Keratinocyte (primary cell): Measurements from ENCODE around the gene SS18L1. TPM values are rescaled to one million over a fixed set of nuclear protein-coding genes. Genes with fewer than 3 reads are reported as not detected.

Source experiments
- DNase-seq: peaks from one replicate; pipeline ENCODE4 v3.0.0-alpha.2; 2011; ENCODE audit warnings: low read depth, missing footprints, low spot score
- FAIRE-seq: peaks from 2 replicates; lab custom pipeline; 2011; peaks lifted over from hg19 to GRCh38; lab: Jason Lieb, UNC
- H2AFZ ChIP-seq: 2 replicates; pipeline ENCODE4 v1.6.0; 2012; ENCODE audit warnings: low read length, control low read depth, inconsistent platforms; ENCODE audit not compliant: control insufficient read depth
- H3K27ac ChIP-seq: 2 replicates; pipeline ENCODE4 v1.5.1; 2011; ENCODE audit warnings: low read length; ENCODE audit not compliant: control insufficient read depth, insufficient read depth
- H3K27me3 ChIP-seq: 3 replicates; pipeline ENCODE4 v1.6.0; 2011; ENCODE audit warnings: low read length; ENCODE audit not compliant: control insufficient read depth, insufficient read depth; ENCODE audit errors: extremely low read depth
- H3K36me3 ChIP-seq, 2 experiments: 2 replicates in 1 of 2; 3 replicates in 1 of 2; pipeline ENCODE4 v1.5.1; 2011; ENCODE audit warnings: low read length in 2 of 2, mild to moderate bottlenecking in 1 of 2; ENCODE audit not compliant: control insufficient read depth in 2 of 2, insufficient read depth in 2 of 2; ENCODE audit errors: extremely low read depth in 1 of 2
- H3K4me1 ChIP-seq: 3 replicates; pipeline ENCODE4 v1.5.1; 2011; ENCODE audit warnings: low read length; ENCODE audit not compliant: control insufficient read depth, insufficient read depth; ENCODE audit errors: extremely low read depth
- H3K4me2 ChIP-seq: 3 replicates; pipeline ENCODE4 v1.6.0; 2011; ENCODE audit warnings: low read depth, low read length; ENCODE audit not compliant: control insufficient read depth, insufficient read depth; ENCODE audit errors: extremely low read depth
- H3K4me3 ChIP-seq, 3 experiments: fragments of 200-600 bp in 1 of 3; sonication (generic) in 1 of 3; 2 replicates in 2 of 3; 3 replicates in 1 of 3; pipeline ENCODE4 v1.5.1; 2011 to 2016; ENCODE audit warnings: low read length in 3 of 3, mild to moderate bottlenecking in 3 of 3, control low read depth in 2 of 3, inconsistent platforms in 1 of 3, low read depth in 1 of 3, mixed read lengths in 1 of 3, mixed run types in 1 of 3, moderate library complexity in 1 of 3; ENCODE audit not compliant: control insufficient read depth in 2 of 3, insufficient read depth in 2 of 3; ENCODE audit errors: extremely low read depth in 1 of 3
- H3K79me2 ChIP-seq: 2 replicates; pipeline ENCODE4 v1.6.0; 2012; ENCODE audit warnings: low read length; ENCODE audit not compliant: control insufficient read depth, insufficient read depth
- H3K9ac ChIP-seq: 3 replicates; pipeline ENCODE4 v1.6.0; 2011; ENCODE audit warnings: low read length; ENCODE audit not compliant: control insufficient read depth, insufficient read depth; ENCODE audit errors: extremely low read depth
- H3K9me1 ChIP-seq: 3 replicates; pipeline ENCODE4 v1.6.0; 2011; ENCODE audit warnings: low read length; ENCODE audit not compliant: control insufficient read depth, insufficient read depth; ENCODE audit errors: extremely low read depth
- H3K9me3 ChIP-seq: 2 replicates; pipeline ENCODE4 v1.5.1; 2012; ENCODE audit warnings: low read depth, low read length; ENCODE audit not compliant: control insufficient read depth
- H4K20me1 ChIP-seq: 3 replicates; pipeline ENCODE4 v1.6.0; 2011; ENCODE audit warnings: low read length; ENCODE audit not compliant: control insufficient read depth, insufficient read depth; ENCODE audit errors: extremely low read depth
- EZH2 ChIP-seq: IDR thresholded peaks from one replicate; pipeline ENCODE4 v1.6.1; 2012; ENCODE audit warnings: inconsistent platforms, mild to moderate bottlenecking, low read length, moderate library complexity
- dilution Hi-C: fragments of 300-500 bp; cut with MboI; formaldehyde crosslinking; loops from one replicate; pipeline ENCODE4 v1.7.0; 2020; ENCODE audit warnings: low sequenced_read_pairs; ENCODE audit not compliant: extremely low pct_ligation_motif_present
- polyA plus RNA-seq, 5 experiments: library from polyadenylated mRNA; depleted of rRNA in 3 of 5; stranded (reverse) in 3 of 5; stranded (forward) in 1 of 5; unstranded in 1 of 5; fragments of >200 nt; gene quantifications; 1 replicate in 1 of 5; 2 replicates in 3 of 5; 3 replicates in 1 of 5; pipeline versions ENCODE4 v1.2.1 to v1.2.3, GENCODE V29; 2011 to 2012; ENCODE audit warnings: missing spikeins in 2 of 5, low read depth in 1 of 5, low replicate concordance in 1 of 5
- TF ChIP-seq, protein P1 (sequence below), 3 experiments: IDR thresholded peaks in 1 of 3; conservative IDR thresholded peaks in 1 of 3; optimal IDR thresholded peaks in 1 of 3; 2 replicates in 2 of 3; 3 replicates in 1 of 3; pipeline versions ENCODE3 to v1.5.1; 2011; ENCODE audit warnings: low read length in 3 of 3, mild to moderate bottlenecking in 3 of 3, moderate library complexity in 2 of 3, control low read depth in 1 of 3, inconsistent platforms in 1 of 3; ENCODE audit not compliant: insufficient read depth in 2 of 3; ENCODE audit errors: extremely low read depth in 1 of 3

SS18L1 gene
- polyA plus RNA-seq, 1 donor (not counting 4 experiments of a cell fraction or from before 2014, with no cell fraction given): 9.4 TPM

DNA sequence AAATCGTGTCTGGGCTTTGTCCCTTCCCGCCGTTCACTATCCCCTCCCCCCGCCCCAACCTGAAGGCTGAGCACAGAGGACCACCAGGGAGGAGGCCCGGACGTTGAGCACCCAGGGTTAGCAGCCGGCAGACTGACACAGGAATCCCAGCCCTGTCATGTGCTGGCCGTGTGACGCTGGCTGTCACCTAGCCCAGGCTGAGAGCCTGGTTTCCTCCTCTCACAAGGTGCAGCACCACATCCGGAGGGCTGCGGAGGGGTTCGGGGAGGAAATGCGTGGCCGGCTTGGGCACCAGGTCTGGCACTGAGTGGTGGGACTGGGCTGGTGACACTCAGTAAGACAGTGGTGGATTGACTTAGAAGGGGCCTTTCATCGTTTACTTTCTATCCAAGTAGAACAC is 25.9 kb upstream of the SS18L1 start:
- no peak for TF ChIP-seq EZH2
- TF ChIP-seq, protein P1, sequence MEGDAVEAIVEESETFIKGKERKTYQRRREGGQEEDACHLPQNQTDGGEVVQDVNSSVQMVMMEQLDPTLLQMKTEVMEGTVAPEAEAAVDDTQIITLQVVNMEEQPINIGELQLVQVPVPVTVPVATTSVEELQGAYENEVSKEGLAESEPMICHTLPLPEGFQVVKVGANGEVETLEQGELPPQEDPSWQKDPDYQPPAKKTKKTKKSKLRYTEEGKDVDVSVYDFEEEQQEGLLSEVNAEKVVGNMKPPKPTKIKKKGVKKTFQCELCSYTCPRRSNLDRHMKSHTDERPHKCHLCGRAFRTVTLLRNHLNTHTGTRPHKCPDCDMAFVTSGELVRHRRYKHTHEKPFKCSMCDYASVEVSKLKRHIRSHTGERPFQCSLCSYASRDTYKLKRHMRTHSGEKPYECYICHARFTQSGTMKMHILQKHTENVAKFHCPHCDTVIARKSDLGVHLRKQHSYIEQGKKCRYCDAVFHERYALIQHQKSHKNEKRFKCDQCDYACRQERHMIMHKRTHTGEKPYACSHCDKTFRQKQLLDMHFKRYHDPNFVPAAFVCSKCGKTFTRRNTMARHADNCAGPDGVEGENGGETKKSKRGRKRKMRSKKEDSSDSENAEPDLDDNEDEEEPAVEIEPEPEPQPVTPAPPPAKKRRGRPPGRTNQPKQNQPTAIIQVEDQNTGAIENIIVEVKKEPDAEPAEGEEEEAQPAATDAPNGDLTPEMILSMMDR (optimal IDR thresholded peaks at IDR 0.05 in 1 of 3, IDR thresholded peaks at IDR 0.05 in 1 of 3, conservative IDR thresholded peaks at IDR 0.05 in 1 of 3; ENCODE audit: extremely low read depth in 1 of 3, insufficient read depth in 2 of 3, low read length in 3 of 3): no peak
- dilution Hi-C loops: no loop called here

DNA sequence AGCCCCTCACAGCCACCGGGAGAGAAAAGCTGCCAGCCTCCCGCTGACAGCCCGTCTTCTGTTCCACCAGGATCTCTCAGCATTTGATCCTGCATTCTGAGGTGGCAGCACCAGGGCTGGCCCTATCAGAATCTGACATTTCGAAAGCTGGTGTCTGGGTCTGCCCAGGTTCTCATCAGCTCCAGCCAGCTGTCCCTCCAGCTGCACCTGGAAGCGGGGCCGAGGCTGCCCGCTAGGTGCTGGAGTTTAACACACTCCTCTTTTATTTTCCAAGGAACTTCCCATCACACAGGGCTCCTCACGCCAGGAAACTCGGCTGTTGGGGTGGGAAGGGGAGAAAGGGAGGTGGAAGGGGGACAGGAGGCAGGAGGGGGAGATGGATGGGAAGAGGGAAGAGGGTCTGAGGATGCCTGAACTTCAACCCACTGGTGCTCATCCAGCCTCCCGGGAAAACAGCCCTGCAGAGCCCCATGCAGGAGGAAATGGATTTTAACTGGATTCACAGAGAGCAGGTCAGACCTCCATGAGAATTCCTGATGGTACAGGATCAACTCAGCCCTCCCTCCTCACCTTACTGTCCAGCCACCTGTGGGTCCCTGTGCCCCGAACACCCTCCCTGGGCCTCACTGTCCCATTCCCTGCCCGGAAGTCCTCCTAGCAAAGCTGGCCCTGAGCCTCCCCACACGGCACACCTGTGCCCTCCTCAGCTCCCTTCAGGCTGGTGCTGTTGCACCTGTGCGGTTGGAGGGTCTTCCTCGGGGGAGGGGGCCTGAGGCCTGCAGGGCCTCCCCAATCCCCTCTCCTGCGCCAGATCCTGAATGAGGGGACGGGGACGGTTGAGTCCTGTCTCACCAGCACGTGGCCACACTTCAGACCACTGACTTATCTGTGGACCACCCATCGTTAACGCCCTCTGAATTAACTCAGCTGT is 25.2 kb upstream of the SS18L1 start:
- DNase-seq: no peak
- no peaks in the 10 kb centered on the region for H3K9me1 ChIP-seq
- H3K27me3 ChIP-seq: peaks cover 37% of the 10 kb centered on the region
- no peaks in the 10 kb centered on the region for H3K36me3 ChIP-seq
- no peak overlapping the region for H3K9ac ChIP-seq
- H3K79me2 ChIP-seq: peaks cover 2% of the 10 kb centered on the region
- dilution Hi-C loops: no loop called here
- no peak overlapping the region for H2AFZ ChIP-seq
- H4K20me1 ChIP-seq: peaks cover under 1% of the 10 kb centered on the region
- peaks cover 3% of the 10 kb centered on the region for H3K4me1 ChIP-seq
- no peak for TF ChIP-seq EZH2
- TF ChIP-seq, protein P1 (optimal IDR thresholded peaks at IDR 0.05 in 1 of 3, IDR thresholded peaks at IDR 0.05 in 1 of 3, conservative IDR thresholded peaks at IDR 0.05 in 1 of 3; ENCODE audit: extremely low read depth in 1 of 3, insufficient read depth in 2 of 3, low read length in 3 of 3): no peak
- no peak overlapping the region for H3K4me2 ChIP-seq
- no peak for FAIRE-seq
- no peak overlapping the region for H3K27ac ChIP-seq
- H3K9me3 ChIP-seq: peaks cover 2% of the 10 kb centered on the region
- no peak overlapping the region for H3K4me3 ChIP-seq

More for the DNA sequence above, 25.9 kb upstream of the SS18L1 start:
- Histone ChIP-seq H3K9me3 (peaks cover 7% of the 10 kb centered on the region), H3K27ac (no peak overlapping the region), H3K9me1 (no peaks in the 10 kb centered on the region), H3K4me3 (no peak overlapping the region), H3K9ac (no peak overlapping the region), H3K36me3 (no peaks in the 10 kb centered on the region), H2AFZ (no peak overlapping the region), H3K4me2 (no peak overlapping the region), H3K4me1 (no peaks in the 10 kb centered on the region), H3K79me2 (no peaks in the 10 kb centered on the region), H4K20me1 (no peaks in the 10 kb centered on the region), H3K27me3 (peaks cover 37% of the 10 kb centered on the region)
- DNase-seq (no peak), FAIRE-seq (no peak)
